Activated T-helper 2 cell treated with anti-CD3 and anti-CD28 coated beads, Interferon-gamma antibody, Interleukin-2, Interleukin-4, amounts not matched to agents 10 μg/mL and 5 μg/mL and 100 μg/mL, durations not matched to agents 14 hours and 24 hours and 36 hours (primary cell): ENCODE results near the gene MADD. TPM values are rescaled to one million over a fixed set of nuclear protein-coding genes. Genes with fewer than 3 reads are reported as not detected.

ENCODE experiments used
- DNase-seq: peaks from one replicate; pipeline ENCODE4 v3.0.0; 2021; ENCODE audit warnings: low spot score
- H3K27ac Mint-ChIP-seq: one replicate; pipeline ENCODE4 v1.8.0; 2021; ENCODE audit warnings: mixed read lengths
- H3K27me3 Mint-ChIP-seq: one replicate; pipeline ENCODE4 v1.8.0; 2021; ENCODE audit warnings: low read depth, mixed read lengths
- H3K36me3 Mint-ChIP-seq: one replicate; pipeline ENCODE4 v1.8.0; 2021; ENCODE audit warnings: low read depth, mixed read lengths
- H3K4me1 Mint-ChIP-seq: one replicate; pipeline ENCODE4 v1.8.0; 2021; ENCODE audit warnings: low read depth, mixed read lengths
- H3K4me3 Mint-ChIP-seq: one replicate; pipeline ENCODE4 v1.8.0; 2021; ENCODE audit warnings: low read depth, mild to moderate bottlenecking, moderate library complexity, mixed read lengths
- H3K9me3 Mint-ChIP-seq: one replicate; pipeline ENCODE4 v1.8.0; 2021; ENCODE audit warnings: mixed read lengths
- intact Hi-C: fragments of 100-400 bp; cut with micrococcal nuclease; formaldehyde crosslinking; loops from one replicate; pipeline ENCODE4 v1.15.1; 2023
- total RNA-seq: library from RNA; stranded (reverse); gene quantifications from 2 replicates; pipeline ENCODE4 v1.2.3, GENCODE V29; 2022

The MADD gene
- total RNA-seq, 1 donor from 2014 or later = 83.2 TPM

DNA sequence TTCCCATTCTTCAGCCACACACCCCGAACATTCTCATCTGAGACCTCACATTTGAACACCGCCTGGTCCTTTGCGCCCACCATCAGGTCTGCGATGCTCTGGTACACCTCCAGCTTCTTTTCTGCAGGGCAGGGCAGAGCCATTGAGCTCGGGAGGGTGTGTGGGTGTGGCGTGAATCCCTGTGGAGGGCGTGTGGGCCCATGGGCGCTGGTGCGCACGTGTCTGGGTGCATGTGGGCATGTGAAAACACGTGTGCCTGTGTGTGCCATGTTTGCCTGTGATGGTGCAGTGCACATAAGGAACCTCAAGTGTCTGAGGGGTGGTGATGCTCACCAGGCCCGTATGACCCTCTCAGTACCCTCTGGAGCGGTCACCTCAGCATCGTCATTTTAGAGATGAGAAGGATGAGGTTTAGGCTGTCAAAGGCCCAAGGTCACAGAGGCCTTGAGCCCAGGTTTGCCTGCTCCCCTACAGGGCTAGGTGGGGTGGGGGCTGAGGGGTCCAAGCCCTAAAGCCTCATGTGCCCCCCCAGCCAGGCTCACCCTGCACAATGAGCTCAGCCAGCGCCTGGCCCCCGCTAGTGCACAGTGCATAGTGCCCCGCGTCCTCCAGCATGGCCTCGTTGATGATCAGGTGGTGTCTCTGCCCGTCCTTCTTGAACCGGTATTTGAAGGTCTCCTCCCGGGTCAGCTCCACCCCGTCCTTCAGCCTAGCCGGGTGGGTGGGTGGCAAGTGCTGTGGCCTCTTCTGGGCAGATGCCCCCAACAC lies 72.3 kb downstream of the MADD start:
- intact Hi-C loops = no loop called here
- no peak overlapping the region for H3K4me3 Mint-ChIP-seq
- no peaks in the 10 kb centered on the region for H3K36me3 Mint-ChIP-seq
- DNase-seq = no peak
- no peak overlapping the region for H3K27ac Mint-ChIP-seq
- no peaks in the 10 kb centered on the region for H3K27me3 Mint-ChIP-seq
- no peaks in the 10 kb centered on the region for H3K9me3 Mint-ChIP-seq
- no peaks in the 10 kb centered on the region for H3K4me1 Mint-ChIP-seq

DNA sequence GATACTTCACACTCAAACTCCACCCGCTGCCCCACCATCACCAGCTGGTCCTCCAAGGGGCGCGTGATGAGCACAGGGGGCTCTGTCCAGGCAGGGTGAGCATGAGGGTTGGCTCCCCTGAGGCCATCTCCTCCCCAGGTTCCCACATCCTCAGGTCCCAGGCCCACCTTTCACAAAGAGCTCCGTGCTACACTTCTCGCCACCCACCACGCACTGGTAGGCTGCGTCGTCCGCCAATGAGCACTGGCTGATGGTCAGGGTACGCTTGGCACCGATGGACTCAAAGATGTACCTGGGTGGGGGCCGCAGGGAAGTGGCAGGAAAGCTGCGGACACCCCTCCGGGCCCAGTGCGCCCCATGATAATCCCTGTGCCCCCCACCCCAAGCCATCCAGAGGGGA lies 72.9 kb downstream of the MADD start:
- Mint-ChIP-seq H3K4me3 (no peak overlapping the region), H3K9me3 (no peaks in the 10 kb centered on the region), H3K4me1 (no peaks in the 10 kb centered on the region), H3K27ac (no peak overlapping the region), H3K27me3 (no peaks in the 10 kb centered on the region), H3K36me3 (no peaks in the 10 kb centered on the region)
- intact Hi-C loops = no loop called here
- DNase-seq = no peak

DNA sequence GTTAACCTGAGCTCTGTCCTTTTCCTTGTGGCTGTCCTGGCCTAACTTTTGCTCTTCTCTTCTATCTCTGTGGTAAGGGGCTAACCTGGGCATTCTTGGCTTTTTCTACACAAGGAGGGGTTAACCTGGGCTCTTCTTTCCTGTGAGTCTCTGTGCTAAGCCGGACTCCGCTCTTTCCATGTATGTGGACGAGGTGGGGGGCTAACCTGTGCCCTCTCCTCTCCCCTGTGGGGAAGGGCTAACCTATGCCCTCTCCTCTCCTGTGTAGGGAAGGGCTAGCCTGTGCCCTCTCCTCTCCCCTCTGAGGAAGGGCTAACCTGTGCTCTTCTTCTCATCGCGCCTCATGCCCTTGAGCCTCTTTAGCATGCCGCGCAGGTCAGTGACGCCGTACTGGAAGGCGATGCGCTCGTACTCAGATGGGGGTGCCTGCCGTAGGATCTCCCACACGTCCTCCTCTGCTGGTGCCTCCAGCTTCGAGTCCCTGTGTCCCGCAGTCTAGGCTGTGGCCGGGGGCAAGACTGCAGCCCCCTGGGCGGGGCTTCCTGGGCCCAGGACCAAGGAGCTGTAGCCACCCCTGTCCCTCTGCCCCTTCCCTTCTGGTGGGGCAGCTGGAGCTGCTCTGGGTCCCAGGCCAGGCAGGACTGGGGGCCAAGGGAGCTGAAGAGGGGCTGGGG lies 76.1 kb downstream of the MADD start:
- Mint-ChIP-seq H3K27ac (no peak overlapping the region), H3K27me3 (no peaks in the 10 kb centered on the region), H3K4me3 (no peak overlapping the region), H3K36me3 (no peaks in the 10 kb centered on the region), H3K9me3 (no peaks in the 10 kb centered on the region), H3K4me1 (no peaks in the 10 kb centered on the region)
- intact Hi-C loops = no loop called here
- DNase-seq = no peak

DNA sequence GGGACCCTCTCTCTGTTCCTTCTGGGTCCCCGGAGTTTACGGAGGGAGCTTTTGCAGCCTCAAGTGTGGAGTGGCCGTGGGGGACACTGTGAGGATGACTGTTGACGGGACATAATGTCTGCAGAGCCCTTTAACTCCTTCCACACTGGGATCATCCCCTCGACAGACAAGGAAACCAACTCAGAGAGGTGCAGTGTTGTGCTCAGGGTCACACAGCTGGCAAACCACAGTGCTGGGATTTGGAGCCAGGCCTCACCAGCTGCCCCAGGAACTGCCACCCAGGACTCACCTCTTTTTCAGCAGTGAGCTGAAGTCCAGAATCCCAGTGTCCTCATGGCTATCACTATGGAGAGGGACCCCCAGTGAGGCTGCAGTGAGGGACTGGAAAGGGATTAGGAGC lies 77.2 kb downstream of the MADD start:
- no peak for DNase-seq
- H3K36me3 Mint-ChIP-seq = no peaks in the 10 kb centered on the region
- H3K9me3 Mint-ChIP-seq = no peaks in the 10 kb centered on the region
- H3K27ac Mint-ChIP-seq = no peak overlapping the region
- no peaks in the 10 kb centered on the region for H3K27me3 Mint-ChIP-seq
- intact Hi-C loops = no loop called here
- H3K4me1 Mint-ChIP-seq = no peaks in the 10 kb centered on the region
- no peak overlapping the region for H3K4me3 Mint-ChIP-seq

DNA sequence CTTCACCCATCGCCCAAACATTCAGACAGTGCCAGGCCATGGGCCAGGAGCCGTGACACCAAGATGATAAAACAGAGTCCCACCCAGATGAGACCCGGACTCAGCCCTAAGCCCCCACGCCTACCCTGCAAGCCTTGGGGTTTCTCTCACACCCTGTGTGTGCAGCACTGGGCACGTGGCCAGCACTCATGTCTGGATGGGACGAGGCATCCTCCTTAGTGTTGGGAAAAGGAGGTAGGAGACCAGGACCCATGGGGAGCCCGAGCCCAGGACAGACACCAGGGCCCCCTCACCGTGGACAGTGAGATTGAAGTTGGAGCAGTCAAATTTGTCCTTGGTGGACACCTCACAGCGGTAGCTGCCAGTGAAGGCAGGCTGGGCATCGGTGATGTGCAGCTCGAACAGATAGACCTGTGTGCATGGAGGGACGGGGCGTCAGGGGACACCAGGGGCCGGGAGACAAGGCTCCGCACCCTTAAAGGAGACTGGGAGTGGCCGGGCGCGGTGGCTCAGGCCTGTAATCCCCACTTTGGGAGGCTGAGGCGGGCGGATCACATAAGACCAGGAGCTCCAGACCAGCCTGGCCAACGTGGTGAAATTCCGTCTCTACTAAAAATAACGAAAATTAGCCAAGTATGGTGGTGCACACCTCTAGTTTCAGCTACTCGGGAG lies 78.3 kb downstream of the MADD start:
- Mint-ChIP-seq H3K27ac (no peak overlapping the region), H3K36me3 (no peaks in the 10 kb centered on the region), H3K9me3 (no peaks in the 10 kb centered on the region), H3K4me1 (no peaks in the 10 kb centered on the region), H3K4me3 (no peak overlapping the region), H3K27me3 (no peaks in the 10 kb centered on the region)
- intact Hi-C loops = no loop called here
- DNase-seq = no peak

DNA sequence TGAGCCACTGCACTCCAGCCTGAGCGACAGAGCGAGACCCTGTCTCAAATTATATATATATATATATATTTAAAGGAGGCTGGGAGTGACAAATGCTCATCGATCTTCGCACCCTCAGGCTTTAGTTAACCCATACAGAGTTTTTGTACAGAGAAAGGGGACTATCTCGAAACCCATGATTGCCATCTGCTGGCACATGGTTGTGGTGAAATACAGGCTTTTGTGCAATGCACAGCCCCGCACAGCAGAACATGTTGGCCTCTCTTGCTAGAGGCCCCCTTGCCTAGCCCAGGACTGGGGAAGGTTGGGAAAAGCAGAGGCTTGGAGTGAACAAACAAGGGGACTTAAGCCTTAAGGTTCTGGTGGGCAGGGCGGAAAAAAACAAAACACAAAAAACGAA lies 78.9 kb downstream of the MADD start:
- Mint-ChIP-seq H3K4me3 (no peak overlapping the region), H3K27ac (no peak overlapping the region), H3K9me3 (no peaks in the 10 kb centered on the region), H3K27me3 (no peaks in the 10 kb centered on the region), H3K4me1 (no peaks in the 10 kb centered on the region), H3K36me3 (no peaks in the 10 kb centered on the region)
- no peak for DNase-seq
- intact Hi-C loops = no loop called here

DNA sequence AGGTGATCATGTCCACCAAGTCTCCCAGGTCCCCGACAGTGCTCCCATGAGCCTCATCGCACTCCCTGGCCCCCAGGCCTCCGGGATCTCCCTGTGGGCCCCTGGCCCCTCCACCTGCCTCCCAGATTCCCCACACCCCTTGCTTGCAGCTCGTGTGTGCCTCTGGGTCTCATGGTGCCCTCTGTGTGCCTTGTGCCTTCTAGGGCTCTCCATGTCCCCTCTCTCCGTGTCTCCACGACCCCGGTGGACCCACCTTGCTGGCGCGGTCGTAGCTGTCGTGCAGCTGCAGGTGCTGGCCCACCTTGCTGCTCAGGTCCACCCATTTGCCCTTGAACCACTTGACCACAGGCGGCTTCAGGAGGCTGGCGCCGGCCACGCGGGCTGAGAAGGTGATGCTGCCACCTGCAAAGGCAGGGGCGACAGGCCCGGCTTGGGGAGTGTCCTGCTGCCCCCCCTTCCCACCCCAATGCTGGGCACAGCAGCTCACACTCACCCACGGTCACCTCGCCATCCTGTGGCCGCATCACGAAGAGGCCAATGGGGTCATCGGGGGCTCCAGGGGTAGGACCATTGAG lies 79.7 kb downstream of the MADD start:
- H3K9me3 Mint-ChIP-seq = no peaks in the 10 kb centered on the region
- no peaks in the 10 kb centered on the region for H3K4me1 Mint-ChIP-seq
- no peaks in the 10 kb centered on the region for H3K36me3 Mint-ChIP-seq
- intact Hi-C loops = no loop called here
- DNase-seq = no peak
- H3K27ac Mint-ChIP-seq = no peak overlapping the region
- no peaks in the 10 kb centered on the region for H3K27me3 Mint-ChIP-seq
- H3K4me3 Mint-ChIP-seq = no peak overlapping the region

DNA sequence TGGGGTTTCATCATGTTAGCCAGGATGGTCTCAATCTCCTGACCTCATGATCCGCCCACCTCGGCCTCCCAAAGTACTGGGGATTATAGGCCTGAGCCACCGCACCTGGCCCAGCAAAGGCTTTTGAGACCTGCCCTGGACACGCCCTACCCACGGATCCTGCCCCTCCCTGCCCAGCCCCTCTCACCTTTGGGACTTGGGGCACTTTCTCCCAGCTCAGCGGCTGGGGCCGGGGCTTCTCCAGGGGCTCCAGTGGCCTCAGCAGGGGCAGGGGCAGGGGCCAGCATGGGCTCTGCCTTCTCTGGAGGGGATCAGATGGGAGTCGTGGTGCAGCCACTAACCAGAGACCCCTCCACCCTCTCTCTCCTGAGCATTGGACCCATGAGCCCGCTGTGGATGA lies 80.4 kb downstream of the MADD start:
- no peak for DNase-seq
- H3K36me3 Mint-ChIP-seq = no peaks in the 10 kb centered on the region
- H3K27me3 Mint-ChIP-seq = no peaks in the 10 kb centered on the region
- no peak overlapping the region for H3K4me3 Mint-ChIP-seq
- intact Hi-C loops = no loop called here
- H3K27ac Mint-ChIP-seq = no peak overlapping the region
- H3K4me1 Mint-ChIP-seq = no peaks in the 10 kb centered on the region
- H3K9me3 Mint-ChIP-seq = no peaks in the 10 kb centered on the region

DNA sequence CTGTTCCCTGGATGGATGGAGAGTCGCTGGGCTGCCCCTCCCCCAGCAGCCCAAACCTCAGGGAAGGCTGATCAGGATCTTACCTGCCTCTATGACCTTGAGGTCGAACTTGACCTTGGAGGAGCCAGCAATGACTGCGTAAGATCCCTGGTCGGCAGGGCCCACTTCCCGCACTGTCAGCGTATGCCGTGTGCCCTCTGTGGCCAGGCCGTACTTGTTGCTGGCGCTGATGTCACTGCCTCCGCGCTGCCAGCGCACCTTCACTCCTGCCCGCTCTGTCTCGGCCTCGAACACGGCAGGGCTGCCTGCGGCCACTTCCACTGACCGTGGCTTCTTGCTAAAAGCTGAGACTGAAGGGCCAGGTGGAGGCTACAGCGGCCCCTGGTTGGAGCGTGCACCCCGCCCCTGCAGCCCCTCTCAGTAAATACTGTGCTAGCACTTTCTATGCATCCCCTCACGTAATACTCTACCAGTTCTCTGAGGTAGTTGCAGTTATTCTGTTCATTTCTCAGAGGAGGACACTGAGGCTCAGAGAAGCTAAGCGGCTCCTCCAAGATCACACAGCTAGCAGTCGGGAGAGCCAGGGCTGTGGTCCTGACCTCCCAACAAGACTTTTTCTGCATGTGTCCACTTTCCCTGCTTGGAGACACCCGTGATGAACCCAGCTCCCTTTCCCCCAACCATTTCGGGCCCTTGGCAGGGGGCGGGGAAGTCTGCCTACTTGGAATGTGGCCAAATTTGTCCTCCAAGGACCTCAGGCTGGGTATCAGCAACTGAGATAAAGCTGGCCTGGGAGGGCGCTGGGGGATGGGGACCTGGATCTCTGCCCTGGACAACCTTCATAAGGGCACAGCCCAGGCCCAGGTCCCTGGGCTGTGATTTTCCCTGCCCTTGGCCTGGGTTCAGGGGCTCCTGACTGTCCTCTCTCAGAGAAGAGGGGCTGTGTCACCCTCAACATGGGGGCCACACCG lies 81.5 kb downstream of the MADD start:
- intact Hi-C loops = no loop called here
- Mint-ChIP-seq H3K9me3 (no peaks in the 10 kb centered on the region), H3K36me3 (no peaks in the 10 kb centered on the region), H3K27me3 (no peaks in the 10 kb centered on the region), H3K4me3 (no peak overlapping the region), H3K4me1 (no peaks in the 10 kb centered on the region), H3K27ac (no peak overlapping the region)
- no peak for DNase-seq

DNA sequence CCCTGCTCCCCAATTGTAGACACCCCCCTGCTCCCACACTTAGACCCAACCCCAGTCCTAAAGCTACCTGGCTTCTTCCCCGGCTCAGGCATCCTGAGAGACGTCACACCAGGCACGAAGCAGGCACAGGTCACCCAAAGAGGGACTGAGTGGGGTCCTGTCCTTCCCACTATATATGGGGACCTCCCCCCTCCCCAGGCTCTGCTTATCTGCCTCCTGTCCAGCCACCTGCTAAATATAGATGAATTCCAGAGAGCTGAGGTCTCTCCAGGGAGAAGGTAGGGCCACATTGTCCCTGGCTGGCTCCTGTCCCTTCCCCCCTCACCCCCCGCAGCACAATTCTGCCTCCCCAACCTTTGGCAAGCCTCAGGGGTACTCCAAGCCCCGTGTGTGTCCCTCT lies 82.6 kb downstream of the MADD start, which contains the start of gene MYBPC3:
Gene MYBPC3, minus strand, starts transcription at position 147 of the 400 bp plus-strand sequence. Its CDS starts 55 bp downstream, at position 92.
- H3K27me3 Mint-ChIP-seq = no peaks in the 10 kb centered on the region
- H3K4me3 Mint-ChIP-seq = no peak within 1 kb of the TSS
- H3K27ac Mint-ChIP-seq = no peak within 1 kb of the TSS
- intact Hi-C loops = no loop called here
- no peaks in the 10 kb centered on the region for H3K36me3 Mint-ChIP-seq
- no peaks in the 10 kb centered on the region for H3K9me3 Mint-ChIP-seq
- no peaks in the 10 kb centered on the region for H3K4me1 Mint-ChIP-seq
- no peak for DNase-seq

DNA sequence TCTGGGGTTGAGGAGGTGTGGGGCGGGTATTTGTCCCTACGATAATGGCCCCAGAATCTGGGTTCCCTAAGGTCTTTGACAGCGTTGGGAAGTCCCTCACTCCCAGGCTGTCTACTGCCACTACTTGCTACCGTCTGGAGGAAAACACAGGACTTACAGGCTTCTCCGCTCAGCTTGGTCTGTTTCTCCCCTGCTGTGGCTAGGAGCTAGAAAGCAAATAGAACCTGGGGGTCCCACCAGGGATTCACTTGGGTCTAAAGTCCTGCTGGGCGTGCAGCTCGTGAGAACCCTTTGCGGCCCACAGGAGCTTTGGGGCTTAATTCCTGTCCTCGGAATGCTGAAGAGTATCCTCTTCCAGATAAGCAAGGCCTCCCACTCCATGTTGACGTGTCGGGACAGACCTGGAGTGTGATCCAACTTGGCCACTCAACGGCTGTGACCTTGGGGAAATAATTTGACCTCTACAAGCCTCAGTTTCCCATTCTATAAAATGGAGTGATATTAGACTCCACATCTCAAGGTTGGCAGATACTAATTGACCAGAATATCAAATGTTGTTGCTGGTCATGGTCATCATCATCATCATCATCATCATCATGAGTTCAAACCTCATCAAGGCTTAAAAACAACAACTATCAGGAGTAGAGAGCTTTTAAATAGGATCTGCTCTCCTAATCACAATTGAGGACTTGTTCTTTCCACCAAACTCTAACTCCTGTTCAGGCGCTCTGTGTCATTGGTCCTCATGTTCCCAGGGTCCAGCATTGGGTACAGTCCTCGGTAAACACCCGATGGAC lies 84.2 kb downstream of the MADD start:
- DNase-seq = no peak
- H3K4me3 Mint-ChIP-seq = no peak overlapping the region
- H3K27ac Mint-ChIP-seq = no peak overlapping the region
- no peaks in the 10 kb centered on the region for H3K27me3 Mint-ChIP-seq
- intact Hi-C loops = no loop called here
- H3K4me1 Mint-ChIP-seq = peaks cover under 1% of the 10 kb centered on the region
- no peaks in the 10 kb centered on the region for H3K9me3 Mint-ChIP-seq
- H3K36me3 Mint-ChIP-seq = no peaks in the 10 kb centered on the region

DNA sequence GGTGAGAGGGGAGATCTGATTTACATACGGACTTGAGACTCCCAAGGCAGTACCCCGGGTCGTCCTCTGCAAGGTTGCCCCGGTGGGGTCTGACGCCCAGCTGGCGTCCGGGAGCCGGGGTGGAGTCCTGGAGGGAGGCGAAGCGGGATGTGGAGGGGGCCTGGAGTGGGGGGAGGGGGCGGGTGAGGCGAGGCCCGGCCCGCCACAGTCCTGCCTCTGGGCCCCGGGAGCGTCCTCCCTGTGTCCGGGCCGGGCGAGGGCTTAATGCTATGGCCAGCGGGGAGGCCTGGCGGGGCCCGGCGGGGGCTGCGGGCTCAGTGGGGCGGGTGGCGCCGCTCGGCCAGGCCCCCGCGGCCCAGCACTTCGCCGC lies 85.0 kb downstream of the MADD start:
- Mint-ChIP-seq H3K4me3 (no peak overlapping the region), H3K27me3 (no peaks in the 10 kb centered on the region), H3K27ac (no peak overlapping the region), H3K4me1 (peaks cover 8% of the 10 kb centered on the region), H3K36me3 (no peaks in the 10 kb centered on the region), H3K9me3 (no peaks in the 10 kb centered on the region)
- no peak for DNase-seq
- intact Hi-C loops = no loop called here
